GM18508 (cell line): ENCODE results near the gene RPL6.
"Not testable (repeated sequence)": the region's sequence is repeated elsewhere in the genome, so short reads cannot be mapped to it uniquely, and the experiment has no call there.

Source experiments
- ATAC-seq: cut with Tn5 transposase; IDR thresholded peaks from one replicate; pipeline ENCODE4 v1.9.1; 2021; ENCODE audit warnings: moderate number of reproducible peaks; ENCODE audit not compliant: insufficient read depth, unreplicated experiment

Gene RPL6

DNA sequence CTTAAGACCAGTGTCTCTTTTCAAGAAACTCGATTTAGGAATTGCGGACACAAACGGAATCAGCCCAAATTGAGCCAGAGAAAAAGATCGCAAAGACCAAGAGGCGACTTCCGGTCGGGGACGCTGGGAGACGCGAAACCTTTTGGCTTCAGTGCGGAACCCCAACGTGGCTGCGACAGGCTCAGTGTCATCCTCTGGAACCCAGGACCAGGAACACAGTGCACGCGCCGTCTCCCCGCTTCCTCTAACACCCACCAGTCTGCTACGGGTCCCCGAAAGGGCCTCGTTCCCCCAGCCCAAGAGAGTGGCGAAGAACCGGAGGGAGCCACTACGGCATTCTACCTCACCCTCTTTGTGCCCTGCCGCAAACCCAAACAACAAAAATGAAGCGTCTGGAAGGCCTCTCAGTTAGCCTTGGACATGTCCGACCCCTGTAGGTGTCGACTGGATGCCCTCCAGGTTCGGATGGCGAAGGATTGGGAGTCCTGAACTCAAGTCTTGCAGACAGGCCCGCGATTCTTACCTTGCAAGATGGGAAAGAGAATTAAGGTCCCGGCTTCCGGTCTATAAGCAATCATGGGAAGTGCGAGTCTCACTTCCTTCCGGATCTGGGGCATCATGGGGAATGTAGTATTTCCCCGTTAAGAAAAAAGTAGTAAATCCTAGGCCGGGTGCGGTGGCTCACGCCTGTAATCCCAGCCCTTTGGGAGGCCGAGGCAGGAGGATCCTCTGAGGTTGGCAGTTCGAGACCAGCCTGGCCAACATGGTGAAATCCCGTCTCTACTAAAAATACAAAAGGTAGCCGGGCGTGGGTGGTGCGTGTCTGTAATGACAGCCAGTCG, at the start of gene RPL6:
RPL6 (minus strand) TSS at position 542 of the 842 bp plus-strand sequence. CDS start 949 bp downstream, outside the sequence.
- ATAC-seq, result peak; percentile 50

DNA sequence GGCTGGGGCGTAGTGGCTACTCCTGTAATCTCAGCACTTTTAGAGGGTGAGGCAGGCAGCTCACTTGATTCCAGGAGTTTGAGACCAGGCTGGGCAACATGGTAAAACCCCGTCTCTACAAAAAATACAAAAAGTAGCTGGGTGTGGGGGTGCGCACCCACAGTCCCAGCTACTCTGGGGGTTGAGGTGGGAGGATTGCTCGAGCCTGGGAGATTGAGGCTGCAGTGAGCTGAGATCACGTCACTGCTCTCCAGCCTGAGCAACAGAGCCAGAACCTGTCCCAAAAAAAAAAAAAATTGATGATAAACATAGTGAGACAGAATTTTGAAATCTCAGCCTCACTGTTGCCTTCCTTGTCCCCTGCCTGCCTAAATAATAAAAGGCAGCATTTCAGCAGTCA, 49.3 kb upstream of the RPL6 start:
- ATAC-seq, result no peak

DNA sequence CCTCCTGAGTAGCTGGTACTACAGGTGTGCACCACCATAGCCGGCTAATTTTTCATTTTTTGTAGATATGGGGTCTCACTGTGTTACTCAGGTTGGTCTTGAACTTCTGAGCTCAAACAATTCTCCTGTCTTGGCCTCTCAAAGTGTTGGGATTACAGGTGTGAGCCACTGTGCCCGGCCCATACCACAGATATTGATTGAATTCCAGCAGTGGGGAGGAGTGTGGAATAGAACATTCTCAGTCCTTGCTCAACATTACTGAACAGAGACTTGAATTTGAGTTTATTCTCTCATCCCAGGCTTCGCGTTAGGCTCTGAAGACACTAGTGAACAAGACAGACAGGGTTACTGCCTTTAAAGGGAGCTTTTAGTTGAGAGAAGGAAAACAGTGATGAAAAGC, 48.9 kb upstream of the RPL6 start:
- ATAC-seq, result no peak

DNA sequence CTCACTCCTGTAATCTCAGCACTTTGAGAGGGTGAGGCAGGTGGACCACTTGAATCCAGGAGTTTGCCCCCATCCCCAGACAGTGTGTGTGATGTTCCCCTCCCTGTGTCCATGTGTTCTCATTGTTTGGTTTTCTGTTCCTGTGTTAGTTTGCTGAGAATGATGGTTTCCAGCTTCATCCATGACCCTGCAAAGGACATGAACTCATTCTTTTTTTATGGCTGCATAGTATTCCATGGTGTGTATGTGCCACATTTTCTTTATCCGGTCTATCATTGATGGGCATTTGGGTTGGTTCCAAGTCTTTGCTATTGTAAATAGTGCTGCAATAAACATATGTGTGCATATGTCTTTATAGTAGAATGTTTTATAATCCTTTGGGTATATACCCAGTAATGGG, 47.7 kb upstream of the RPL6 start:
- not testable (repeated sequence) for ATAC-seq

DNA sequence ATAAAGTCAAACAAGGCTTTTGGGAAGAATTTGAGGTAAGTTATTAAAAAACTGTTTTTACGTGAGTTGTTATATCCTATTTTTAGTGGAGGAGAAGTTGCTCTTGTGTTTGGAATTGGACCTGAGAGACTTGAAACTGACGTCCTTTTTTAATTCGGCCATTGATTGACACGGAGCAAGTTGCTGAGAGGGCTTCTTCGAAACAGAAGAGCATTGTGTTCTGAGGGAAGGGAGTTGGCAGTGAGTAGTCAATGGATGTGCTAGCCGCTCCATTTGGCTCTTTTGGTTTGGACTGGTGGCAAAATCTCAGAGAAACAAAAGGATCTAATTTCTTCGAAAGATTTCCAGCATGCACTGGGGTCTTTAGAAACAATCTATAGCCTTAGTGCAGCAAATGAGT, 46.6 kb upstream of the RPL6 start:
- ATAC-seq, result no peak

DNA sequence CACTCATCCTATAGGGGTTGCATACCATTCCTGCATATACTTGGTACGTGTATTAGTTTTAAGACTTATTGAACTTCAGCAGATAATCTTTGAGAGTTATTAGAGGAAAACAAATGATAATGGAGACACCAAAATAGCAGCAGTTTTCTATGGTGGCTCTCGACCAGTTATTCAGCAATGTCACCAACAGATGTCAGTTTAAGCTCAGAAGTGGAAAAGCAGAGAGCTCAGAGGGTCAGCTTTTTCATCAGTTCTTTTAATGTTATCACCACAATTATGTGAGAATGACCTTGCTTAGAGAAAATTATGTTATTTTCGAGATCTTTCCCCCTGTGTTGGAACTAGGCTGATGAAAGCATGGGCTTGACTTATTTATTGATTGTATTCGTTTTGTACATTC, 41.3 kb upstream of the RPL6 start:
- no peak for ATAC-seq

DNA sequence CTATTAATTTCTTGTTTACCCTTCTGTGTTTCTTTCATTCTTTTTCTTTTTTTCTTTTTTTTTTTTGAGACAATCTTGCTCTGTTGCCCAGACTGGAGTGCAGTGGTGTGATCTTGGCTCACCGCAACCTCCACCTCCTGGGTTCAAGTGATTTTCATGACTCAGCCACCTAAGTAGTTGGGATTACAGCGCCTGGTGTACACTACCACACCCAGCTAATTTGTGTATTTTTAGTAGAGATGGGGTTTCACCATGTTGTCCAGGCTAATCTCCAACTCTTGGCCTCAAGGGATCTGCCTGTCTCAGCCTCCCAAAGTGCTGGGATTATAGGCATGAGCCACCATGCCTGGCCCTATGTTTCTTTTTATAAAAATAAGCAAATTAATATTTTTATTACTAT, 38.8 kb upstream of the RPL6 start:
- not testable (repeated sequence) for ATAC-seq

DNA sequence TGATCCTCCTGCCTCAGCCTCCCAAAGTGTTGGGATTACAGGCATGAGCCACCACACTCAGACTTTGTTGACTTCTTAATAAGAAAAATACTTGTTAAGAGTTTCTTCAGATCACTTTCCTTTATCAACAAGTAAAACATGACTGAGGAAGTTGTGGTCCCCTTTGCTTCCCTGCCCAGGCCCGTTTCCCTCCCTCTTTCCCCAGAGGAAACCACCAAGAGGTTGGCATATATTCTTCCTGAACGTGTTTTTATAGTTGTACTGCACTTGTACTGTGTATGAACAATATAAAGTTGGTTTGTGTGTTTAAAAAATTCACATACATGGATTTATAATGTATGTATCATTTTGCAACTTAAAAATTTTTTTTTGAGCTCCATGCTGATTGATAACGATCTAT, 37.7 kb upstream of the RPL6 start:
- no peak for ATAC-seq

DNA sequence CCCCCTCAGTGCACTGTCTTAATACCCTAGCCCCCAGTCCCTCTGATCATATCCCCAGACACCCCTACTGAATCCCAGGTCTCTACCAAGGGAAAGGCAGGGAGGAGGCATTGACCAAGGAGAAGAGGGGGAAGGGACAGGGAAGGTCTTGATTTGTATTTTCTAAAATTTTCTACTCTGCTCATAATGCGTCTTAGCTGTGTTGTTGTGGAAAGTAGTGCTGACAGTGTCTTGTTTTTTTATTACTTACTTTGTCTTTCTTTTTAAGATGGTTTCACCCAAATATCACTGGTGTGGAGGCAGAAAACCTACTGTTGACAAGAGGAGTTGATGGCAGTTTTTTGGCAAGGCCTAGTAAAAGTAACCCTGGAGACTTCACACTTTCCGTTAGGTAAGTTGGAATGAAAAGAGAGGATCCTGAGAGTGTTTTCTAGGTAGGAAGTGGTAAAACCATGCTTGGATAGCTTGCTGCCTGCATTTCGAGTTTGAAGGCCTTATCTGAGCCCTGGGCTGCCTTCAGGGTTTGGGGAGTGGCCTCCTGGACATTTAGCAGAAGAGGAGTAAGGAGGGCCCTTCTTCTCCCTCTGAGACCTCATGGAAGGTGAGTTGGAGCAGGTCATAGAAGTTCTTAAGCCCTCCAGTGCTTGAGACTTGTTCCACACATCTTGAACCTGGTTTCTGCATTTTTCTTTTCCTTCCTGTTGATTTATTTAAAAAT, 36.8 kb upstream of the RPL6 start:
- no peak for ATAC-seq

DNA sequence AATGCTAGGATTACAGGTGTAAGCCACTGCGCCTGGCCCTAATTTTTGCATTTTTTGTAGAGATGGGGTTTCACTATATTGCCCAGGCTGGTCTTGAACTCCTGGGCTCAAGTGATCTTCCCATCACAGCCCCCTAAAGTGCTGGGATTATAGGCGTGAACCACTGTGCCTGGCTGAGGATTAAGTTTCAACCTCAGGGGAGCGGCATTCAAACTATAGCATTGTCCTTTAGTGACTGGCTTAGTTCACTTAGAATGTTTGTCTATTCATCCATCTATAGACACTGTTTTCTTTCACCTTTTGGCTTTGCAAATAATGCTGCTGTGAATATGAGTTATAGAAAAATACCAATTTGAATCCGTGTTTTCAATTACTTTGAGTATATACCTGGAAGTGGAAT, 34.5 kb upstream of the RPL6 start:
- ATAC-seq, result no peak

DNA sequence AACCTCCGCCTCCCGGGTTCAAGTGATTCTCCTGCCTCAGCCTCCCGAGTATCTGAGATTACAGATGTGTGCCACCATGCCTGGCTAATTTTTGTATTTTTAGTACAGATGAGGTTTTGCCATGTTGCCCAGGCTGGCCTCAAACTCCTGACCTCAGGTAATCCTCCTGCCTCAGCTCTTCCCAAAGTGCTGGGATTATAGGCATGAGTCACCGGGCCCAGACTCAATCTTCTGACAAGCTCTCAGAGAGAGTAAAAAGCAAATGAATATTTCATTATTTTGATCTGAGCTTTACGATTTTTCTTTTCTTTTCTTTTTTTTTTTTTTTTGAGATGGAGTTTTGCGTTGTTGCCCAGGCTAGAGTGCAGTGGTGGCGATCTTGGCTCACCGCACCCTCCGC, 31.2 kb upstream of the RPL6 start:
- ATAC-seq, result not testable (repeated sequence)

DNA sequence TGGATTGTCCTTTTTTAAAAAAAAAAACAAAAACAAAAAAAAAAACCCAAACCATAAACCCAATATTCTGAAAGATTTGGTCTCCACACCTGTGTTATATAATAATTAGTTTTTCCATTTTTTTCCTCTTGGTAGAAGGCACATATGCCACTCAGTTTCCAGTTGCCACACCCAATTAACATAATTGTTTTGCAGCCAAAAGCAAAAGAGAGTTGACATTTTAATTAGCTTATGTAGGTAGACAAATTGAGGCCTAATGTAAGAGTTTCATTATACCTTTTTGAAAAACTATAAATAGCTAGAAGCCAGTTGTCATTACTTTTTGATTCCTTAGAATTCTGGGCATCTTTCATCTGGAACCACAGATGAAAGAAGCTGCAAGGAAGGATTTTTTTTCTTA, 30.4 kb upstream of the RPL6 start:
- no peak for ATAC-seq

DNA sequence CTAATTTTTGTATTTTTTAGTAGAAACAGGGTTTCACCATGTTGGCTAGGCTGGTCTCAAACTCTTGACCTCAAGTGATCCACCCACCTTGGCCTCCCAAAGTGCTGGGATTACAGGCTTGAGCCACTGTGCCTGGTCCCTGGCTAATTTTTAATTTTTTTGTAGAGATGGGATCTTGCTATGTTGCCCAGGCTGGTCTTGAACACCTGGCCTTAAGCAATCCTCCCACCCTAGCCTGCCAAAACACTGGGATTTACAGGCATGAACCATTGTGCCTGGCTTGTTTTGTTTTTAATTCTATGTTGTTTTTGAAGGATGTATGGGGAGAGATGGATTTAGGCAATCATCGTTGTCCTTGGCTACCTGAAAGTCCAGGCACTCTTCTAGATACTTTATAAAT, 29.2 kb upstream of the RPL6 start:
- not testable (repeated sequence) for ATAC-seq

DNA sequence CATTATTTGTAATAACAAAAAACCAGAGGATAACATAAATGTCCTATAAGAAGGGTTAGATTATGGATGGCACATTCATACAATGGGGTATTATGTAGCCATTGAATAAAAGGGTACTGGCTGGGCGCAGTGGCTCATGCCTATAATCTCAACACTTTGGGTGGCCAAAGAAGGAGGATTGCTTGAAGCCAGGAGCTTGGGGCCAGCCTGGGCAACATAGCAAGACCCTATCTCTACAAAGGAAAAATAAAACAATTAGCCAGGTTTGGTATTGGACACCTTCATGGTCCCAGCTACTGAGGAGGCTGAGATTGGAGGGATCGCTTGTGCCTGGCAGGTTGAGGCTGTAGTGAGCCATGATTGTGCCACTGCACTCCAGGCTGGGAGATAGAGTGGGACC, 24.1 kb upstream of the RPL6 start:
- no peak for ATAC-seq

DNA sequence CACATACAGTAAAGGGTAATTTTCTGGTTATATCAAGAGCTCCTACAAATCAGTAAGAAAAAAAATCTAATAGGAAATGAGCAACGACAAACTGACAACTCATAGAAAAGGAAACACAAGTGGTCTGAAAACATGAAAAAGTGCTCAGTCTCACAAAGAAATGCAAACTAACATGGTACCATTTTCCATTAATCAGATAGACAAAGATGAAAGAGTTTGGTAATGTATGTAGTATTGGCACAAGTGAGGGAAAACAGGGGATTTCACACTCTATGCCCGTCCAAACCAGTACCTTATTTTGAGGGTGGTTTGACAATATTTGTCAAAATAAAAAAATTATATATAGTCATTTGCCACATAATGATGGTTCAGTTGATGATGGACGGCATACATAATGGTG, 22.6 kb upstream of the RPL6 start:
- no peak for ATAC-seq

DNA sequence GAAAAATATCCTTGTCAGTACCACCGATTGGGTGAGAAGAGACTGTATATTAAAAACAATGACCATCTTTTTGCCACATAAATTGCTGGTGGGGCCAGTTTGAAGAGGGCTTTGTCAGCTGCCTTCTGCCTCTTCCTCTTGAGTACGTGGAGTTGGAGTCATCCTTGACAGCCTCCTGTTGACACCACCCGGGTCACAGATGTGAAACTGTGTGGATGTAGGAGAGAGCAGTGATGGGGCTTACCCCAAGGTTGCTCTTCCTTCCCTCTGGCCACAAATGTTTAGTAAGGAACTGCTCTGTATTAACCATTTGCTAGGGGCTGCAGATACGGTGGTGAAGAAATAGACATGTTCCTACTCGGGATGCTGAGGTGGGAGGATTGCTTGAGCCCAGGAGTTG, 21.5 kb upstream of the RPL6 start:
- ATAC-seq, result no peak

DNA sequence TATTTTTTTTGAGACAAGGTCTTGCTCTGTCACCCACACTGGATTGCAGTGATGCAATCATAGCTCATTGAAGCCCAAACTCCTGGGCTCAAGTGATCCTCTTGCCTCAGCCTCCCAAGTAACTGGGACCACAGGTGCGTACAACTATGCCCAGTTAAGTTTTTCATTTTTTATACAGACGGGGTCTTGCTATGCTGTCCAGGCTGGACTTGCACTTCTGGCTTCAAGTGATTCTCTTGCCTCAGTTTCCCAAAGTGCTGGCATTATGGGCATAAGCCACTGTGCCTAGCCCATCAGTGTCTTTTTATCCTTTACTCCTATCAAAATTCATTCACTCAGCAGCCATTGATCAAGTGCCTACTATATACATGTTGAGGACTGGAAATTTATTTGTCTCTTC, 18.4 kb upstream of the RPL6 start:
- no peak for ATAC-seq

DNA sequence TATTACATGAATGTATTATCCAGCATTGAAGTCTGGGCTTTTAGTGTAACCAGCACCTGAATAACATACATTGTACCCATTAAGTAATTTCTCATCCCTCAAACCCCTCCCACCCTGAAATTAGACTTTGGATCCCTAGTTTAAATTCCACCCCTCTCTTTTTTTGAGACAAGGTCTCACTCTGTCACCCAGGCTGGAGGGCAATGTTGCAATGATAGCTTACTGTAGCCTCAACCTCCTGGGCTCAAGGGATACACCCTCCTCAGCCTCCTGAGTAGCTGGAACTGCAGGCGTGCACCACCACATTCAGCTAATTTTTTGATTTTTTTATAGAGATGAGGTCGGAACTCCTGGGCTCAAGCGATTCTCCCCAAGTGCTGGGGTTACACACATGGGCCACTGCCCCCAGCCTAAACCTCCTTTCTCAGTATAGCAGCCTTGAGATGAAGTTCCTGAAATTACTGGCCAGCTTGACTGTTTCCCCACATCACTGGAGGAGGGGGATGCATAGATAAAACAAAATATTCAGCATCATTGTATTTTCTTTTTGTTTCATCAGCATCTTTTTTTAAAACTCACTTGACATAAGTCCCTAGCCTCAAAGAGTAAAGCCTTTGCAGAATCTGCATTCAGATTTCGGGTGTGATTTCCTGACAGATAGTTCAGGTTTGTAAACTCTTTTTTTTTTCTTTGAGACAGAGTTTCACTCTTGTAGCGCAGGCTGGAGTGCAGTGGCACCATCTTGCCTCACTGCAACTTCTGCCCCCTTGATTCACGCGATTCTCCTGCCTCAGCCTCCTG, 16.4 kb upstream of the RPL6 start:
- no peak for ATAC-seq

DNA sequence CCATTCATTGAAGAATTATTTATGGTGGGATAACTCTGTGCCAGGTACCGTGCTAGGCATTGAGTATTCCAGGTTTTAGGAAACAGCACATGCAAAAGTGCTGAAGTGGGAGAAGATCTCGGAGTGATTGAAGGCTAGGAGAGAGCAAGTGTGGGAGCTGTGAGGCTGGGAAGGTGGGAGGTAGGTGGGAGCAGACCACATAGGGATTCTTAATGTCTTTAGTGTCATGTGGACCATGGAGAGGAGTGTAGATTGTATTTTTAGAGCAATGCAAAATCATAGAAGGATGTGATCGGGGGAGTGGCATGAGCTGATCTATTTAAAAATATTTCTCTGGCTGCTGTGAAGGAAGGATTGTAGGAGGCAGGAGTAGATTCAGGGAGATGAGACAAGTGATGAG, 14.7 kb upstream of the RPL6 start:
- no peak for ATAC-seq

DNA sequence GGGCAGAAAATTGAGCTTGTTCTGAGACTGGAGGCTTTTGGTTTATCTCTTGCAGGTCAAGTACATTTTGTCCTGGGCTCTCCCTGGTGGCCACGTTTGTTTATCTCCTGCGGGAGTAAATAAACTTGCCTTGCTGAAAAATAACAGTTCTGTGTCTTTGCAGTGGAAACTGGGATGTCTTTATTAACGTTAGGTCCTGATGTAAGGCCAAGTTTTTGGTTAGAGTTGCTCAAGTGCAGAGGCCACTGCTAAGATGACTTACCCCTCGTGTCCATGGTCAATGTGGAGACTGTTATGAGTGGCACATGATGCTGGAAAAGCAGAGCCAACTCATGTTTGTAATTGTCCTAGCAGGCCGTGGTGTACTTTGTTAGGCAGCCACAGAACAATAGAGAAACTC, 13.1 kb upstream of the RPL6 start:
- ATAC-seq, result no peak

DNA sequence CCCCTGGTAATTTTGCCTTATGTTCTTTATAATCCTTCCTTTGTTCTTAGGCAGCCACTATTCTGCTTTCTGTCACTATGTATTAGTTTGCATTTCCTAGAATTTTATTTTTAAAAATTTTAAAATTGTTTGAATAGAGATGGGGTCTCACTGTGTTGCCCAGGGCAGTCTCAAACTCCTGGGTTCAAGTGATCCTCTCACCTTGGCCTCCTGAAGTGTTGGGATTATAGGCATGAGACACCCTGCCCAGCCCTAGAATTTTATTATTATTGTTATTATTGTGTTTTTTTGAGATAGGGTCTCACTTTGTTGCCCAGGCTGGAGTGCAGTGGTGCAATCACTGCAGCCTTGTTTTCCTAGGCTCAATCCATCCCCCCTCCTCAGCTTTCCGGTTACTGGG, 12.0 kb upstream of the RPL6 start:
- ATAC-seq, result no peak
